ENCODE results near the gene KIAA0825. TPM values are rescaled to one million over a fixed set of nuclear protein-coding genes. Genes with fewer than 3 reads are reported as not detected.

KIAA0825 gene
- total and polyA plus RNA-seq, 2 experiments from 2014 or later: 1.7 to 1.8 TPM

DNA sequence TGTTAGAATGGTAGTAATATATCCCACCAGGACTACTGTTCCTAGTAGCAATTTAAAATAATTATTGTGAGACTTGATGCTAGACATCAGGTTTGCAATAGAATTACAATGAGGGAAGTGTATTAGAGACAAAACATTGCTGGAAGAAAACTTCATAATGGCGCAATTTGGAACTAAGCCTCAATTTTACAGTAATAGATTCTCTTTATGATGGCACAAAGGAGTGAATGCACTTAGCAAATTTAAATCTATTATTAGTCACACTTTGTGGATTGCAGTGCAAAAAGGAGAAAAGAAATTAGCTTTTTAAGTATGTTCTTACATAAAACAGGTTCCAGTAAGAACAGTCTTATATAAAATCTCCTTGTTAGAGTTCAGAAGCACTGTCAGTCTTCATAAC lies 358.3 kb downstream of the KIAA0825 start:
- H3K27ac Mint-ChIP-seq: no peak overlapping the region
- Histone ChIP-seq H3K4me1 (ENCODE audit: insufficient read depth) (no peaks in the 10 kb centered on the region), H3F3A (replicated peaks; ENCODE audit: low read depth) (no peaks in the 10 kb centered on the region), H3K9me2 (ENCODE audit: insufficient read depth) (no peaks in the 10 kb centered on the region), H3K27ac (ENCODE audit: low read depth) (no peak overlapping the region), H3K36me3 (ENCODE audit: insufficient read depth) (no peaks in the 10 kb centered on the region), H2AFZ (no peak overlapping the region), H3K27me3 (ENCODE audit: insufficient read depth) (no peaks in the 10 kb centered on the region), H4K20me1 (replicated peaks; ENCODE audit: insufficient read depth) (no peaks in the 10 kb centered on the region), H3K4me3 (no peak overlapping the region), H3K4me2 (no peak overlapping the region), H3K79me2 (replicated peaks; ENCODE audit: insufficient read depth) (peaks cover 44% of the 10 kb centered on the region)
- H3K4me3 Mint-ChIP-seq: no peak overlapping the region
- DNase-seq (ENCODE audit: low spot score): no peak
- peaks cover 3% of the 10 kb centered on the region for H3K36me3 Mint-ChIP-seq (ENCODE audit: low read depth)
- ATAC-seq: no peak
- no peaks in the 10 kb centered on the region for H3K27me3 Mint-ChIP-seq (ENCODE audit: insufficient read depth, low read depth, poor library complexity)
- TF ChIP-seq JUNB (IDR thresholded peaks at IDR 0.05; ENCODE audit: unreplicated experiment) (no peak), POLR2AphosphoS5 (IDR thresholded peaks at IDR 0.05; ENCODE audit: low read depth) (no peak), EZH2phosphoT487 (IDR thresholded peaks at IDR 0.05; ENCODE audit: unreplicated experiment) (no peak)
- TF ChIP-seq, protein P1, sequence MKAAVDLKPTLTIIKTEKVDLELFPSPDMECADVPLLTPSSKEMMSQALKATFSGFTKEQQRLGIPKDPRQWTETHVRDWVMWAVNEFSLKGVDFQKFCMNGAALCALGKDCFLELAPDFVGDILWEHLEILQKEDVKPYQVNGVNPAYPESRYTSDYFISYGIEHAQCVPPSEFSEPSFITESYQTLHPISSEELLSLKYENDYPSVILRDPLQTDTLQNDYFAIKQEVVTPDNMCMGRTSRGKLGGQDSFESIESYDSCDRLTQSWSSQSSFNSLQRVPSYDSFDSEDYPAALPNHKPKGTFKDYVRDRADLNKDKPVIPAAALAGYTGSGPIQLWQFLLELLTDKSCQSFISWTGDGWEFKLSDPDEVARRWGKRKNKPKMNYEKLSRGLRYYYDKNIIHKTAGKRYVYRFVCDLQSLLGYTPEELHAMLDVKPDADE (IDR thresholded peaks at IDR 0.05): no peak
- H3K4me1 Mint-ChIP-seq: peaks cover 6% of the 10 kb centered on the region; the same call in 2 of the 3 replicates
- H3K9me3 Mint-ChIP-seq: no peaks in the 10 kb centered on the region

DNA sequence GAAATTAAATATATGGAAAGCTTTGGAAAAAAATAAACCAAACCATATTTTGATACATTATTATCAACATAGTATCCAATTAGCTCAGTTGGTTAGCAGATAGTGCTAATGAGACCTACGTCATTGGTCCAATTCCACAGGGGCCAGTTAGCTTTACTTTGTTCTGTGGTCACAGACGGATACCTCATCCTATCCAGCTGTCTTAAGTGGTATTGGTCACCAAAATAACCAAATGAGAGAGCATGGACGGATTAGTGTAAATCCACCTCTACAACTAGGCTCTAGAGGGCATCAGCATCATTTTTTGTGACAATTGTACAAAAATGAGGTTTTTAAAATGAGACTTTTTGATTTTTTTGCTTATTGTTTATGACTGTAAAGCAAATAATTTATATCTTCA lies 364.2 kb downstream of the KIAA0825 start:
- H3K4me3 Mint-ChIP-seq: no peak overlapping the region
- H3F3A ChIP-seq (replicated peaks; ENCODE audit: low read depth): no peaks in the 10 kb centered on the region
- no peak overlapping the region for H3K4me2 ChIP-seq
- no peak overlapping the region for H3K4me3 ChIP-seq
- H4K20me1 ChIP-seq (replicated peaks; ENCODE audit: insufficient read depth): no peaks in the 10 kb centered on the region
- no peaks in the 10 kb centered on the region for H3K9me3 Mint-ChIP-seq
- no peaks in the 10 kb centered on the region for H3K9me2 ChIP-seq (ENCODE audit: insufficient read depth)
- H3K79me2 ChIP-seq (replicated peaks; ENCODE audit: insufficient read depth): peaks cover 51% of the 10 kb centered on the region
- no peaks in the 10 kb centered on the region; the same call in 2 of the 3 replicates for H3K36me3 Mint-ChIP-seq (ENCODE audit: low read depth)
- ATAC-seq (no peak; the same call in 2 of the 3 replicates), DNase-seq (ENCODE audit: low spot score) (peak; percentile 17)
- H3K27me3 Mint-ChIP-seq (ENCODE audit: insufficient read depth, low read depth, poor library complexity): peaks cover 2% of the 10 kb centered on the region
- no peak overlapping the region for H3K27ac Mint-ChIP-seq
- H3K27ac ChIP-seq (ENCODE audit: low read depth): no peak overlapping the region
- peaks cover 26% of the 10 kb centered on the region for H3K4me1 Mint-ChIP-seq
- no peaks in the 10 kb centered on the region for H3K27me3 ChIP-seq (ENCODE audit: insufficient read depth)
- H2AFZ ChIP-seq: no peak overlapping the region
- peaks cover 24% of the 10 kb centered on the region for H3K4me1 ChIP-seq (ENCODE audit: insufficient read depth)
- no peaks in the 10 kb centered on the region for H3K36me3 ChIP-seq (ENCODE audit: insufficient read depth)
- no peak for TF ChIP-seq ZNF114 (CRISPR knock-in tag; IDR thresholded peaks at IDR 0.05)
- TF ChIP-seq CREB1 (CRISPR knock-in tag; IDR thresholded peaks at IDR 0.05; ENCODE audit: low read depth): no peak
- TF ChIP-seq NANOG (IDR thresholded peaks at IDR 0.05; ENCODE audit: borderline replicate concordance): no peak
- TF ChIP-seq, protein P2, sequence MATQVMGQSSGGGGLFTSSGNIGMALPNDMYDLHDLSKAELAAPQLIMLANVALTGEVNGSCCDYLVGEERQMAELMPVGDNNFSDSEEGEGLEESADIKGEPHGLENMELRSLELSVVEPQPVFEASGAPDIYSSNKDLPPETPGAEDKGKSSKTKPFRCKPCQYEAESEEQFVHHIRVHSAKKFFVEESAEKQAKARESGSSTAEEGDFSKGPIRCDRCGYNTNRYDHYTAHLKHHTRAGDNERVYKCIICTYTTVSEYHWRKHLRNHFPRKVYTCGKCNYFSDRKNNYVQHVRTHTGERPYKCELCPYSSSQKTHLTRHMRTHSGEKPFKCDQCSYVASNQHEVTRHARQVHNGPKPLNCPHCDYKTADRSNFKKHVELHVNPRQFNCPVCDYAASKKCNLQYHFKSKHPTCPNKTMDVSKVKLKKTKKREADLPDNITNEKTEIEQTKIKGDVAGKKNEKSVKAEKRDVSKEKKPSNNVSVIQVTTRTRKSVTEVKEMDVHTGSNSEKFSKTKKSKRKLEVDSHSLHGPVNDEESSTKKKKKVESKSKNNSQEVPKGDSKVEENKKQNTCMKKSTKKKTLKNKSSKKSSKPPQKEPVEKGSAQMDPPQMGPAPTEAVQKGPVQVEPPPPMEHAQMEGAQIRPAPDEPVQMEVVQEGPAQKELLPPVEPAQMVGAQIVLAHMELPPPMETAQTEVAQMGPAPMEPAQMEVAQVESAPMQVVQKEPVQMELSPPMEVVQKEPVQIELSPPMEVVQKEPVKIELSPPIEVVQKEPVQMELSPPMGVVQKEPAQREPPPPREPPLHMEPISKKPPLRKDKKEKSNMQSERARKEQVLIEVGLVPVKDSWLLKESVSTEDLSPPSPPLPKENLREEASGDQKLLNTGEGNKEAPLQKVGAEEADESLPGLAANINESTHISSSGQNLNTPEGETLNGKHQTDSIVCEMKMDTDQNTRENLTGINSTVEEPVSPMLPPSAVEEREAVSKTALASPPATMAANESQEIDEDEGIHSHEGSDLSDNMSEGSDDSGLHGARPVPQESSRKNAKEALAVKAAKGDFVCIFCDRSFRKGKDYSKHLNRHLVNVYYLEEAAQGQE (IDR thresholded peaks at IDR 0.05; ENCODE audit: unreplicated experiment): no peak
- no peak for TF ChIP-seq EZH2 (IDR thresholded peaks at IDR 0.05; ENCODE audit: low read depth, unreplicated experiment)
- TF ChIP-seq STAT1 (IDR thresholded peaks at IDR 0.05; ENCODE audit: unreplicated experiment): no peak
- TF ChIP-seq JUNB (IDR thresholded peaks at IDR 0.05; ENCODE audit: unreplicated experiment): no peak
- no peak for TF ChIP-seq ZNF331 (CRISPR knock-in tag; IDR thresholded peaks at IDR 0.05; ENCODE audit: low read depth)
- no peak for TF ChIP-seq POLR2AphosphoS5 (IDR thresholded peaks at IDR 0.05; ENCODE audit: low read depth)
- TF ChIP-seq, protein P1 (IDR thresholded peaks at IDR 0.05): no peak

All from GM23338 (cell line).